T-helper 2 cell treated with Interferon-gamma antibody and Interleukin-4, amounts not matched to agents 100 ng/mL and 5 ng/mL, for 36 hours (primary cell): ENCODE data around the gene GAREM1. TPM values are rescaled to one million over a fixed set of nuclear protein-coding genes. Genes with fewer than 3 reads are reported as not detected.

Source experiments
- intact Hi-C: fragments of 100-400 bp; cut with micrococcal nuclease; formaldehyde crosslinking; loops from one replicate; pipeline ENCODE4 v1.15.1; 2023
- total RNA-seq: library from RNA; stranded (reverse); gene quantifications from 2 replicates; pipeline ENCODE4 v1.2.3, GENCODE V29; 2022

Gene GAREM1
- total RNA-seq, 1 donor from 2014 or later = not detected

- intact Hi-C loops = no loop called here
Observed at GRCh38 chr18:32335228-32335627, 135.5 kb downstream of the GAREM1 start.

- intact Hi-C loops = no loop called here
Observed at GRCh38 chr18:32333781-32334180, 136.9 kb downstream of the GAREM1 start.

DNA sequence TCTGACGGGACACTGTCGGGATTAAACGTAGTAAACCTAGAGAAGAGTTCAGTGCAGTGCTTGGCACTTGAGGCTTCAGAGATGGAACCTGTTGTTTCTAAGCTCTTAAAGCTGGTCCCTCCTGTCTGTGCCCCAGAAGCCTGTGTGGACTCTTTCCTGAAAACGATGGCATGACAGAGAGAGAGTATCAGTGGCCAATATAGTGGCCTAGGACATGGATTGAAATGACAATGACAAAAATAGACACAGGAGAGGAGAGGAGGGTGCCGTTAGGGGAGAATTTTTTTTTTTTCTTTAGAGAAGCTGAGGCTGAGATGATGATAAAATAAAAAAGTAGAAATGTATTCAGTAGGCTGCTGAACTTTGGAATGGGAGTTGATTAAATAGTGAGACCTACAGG, 138.0 kb downstream of the GAREM1 start:
- intact Hi-C loops = no loop called here

DNA sequence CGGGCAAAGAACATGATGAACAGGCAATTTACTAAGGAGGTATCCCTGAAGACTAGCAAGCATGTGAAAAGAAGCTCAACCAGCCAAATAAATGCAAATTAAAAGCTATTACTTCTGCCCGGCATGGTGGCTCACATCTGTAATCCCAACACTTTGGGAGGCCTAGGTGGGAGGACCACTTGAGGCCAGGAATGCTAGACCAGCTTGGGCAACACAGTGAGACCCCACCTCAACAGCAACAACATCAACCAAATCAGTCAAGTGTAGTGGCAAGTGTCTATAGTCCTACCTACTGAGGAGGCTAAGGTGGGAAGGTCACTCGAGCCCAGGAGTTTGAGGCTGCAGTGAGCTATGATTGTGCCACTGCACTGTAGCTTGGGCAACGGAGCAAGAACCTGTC, 141.7 kb downstream of the GAREM1 start:
- intact Hi-C loops = no loop called here

DNA sequence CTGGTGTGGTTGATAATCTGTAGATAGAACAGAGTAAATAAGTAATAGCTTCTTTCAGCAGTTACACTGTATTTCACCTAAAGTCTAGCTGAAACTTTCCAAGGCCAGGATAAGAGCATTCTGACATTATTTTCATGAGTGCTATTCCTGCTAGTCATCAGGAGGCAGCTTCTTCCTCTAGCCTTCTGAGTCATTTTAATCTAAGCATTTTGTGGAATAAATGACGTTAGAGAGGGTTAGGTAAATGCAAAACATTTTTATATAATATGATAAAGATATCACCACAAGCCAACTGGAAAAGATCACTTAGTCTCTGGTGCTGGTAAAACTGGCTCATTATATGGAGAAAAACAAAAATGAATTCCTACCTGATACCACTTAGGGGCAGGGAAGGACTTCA, 142.3 kb downstream of the GAREM1 start:
- intact Hi-C loops = no loop called here

- intact Hi-C loops = no loop called here
Observed at GRCh38 chr18:32326450-32327308, 144.0 kb downstream of the GAREM1 start.

DNA sequence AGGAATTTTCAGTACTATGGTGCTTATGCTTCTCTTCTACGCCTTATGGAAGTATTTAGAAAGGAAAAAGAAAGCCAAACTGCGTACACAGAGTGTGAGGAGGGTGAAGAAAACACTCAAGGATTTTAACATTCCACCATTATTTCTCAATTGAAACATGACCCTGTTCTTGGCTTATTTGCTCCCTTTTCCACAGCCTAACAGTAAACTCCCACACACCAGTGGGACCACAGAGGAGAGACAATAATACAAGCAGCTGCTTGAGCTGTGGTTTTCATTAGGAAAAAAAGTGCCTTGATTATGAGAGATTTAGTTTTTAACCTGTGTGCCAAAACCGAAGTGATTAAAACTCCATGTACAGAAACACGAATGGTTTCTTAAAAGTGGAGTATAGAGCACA, 146.5 kb downstream of the GAREM1 start:
- intact Hi-C loops = no loop called here

GRCh38 chr18:32321826-32322225, 148.9 kb downstream of the GAREM1 start:
- intact Hi-C loops = no loop called here

- intact Hi-C loops = no loop called here
Observed at GRCh38 chr18:32319084-32319483, 151.6 kb downstream of the GAREM1 start.

- intact Hi-C loops = no loop called here
Observed at GRCh38 chr18:32318581-32318980, 152.1 kb downstream of the GAREM1 start.

DNA sequence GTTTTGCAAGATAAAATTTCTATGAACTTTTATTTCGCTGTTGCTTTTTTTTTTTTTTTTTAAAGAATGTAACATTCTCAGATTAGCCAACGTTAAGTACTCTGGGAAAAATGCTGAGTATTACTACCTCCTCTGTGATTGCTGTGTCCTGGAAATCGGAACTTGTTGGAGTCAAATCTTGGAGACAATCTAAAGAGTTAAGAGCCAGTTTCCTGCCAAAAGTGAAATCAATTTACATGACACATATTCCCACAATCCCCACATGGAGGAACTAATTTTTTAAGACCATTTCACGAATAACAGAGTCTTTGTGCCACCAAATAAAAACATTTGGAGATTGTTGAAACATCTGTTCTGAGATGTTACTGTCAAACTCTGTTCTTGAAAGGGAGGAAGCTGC, 153.0 kb downstream of the GAREM1 start:
- intact Hi-C loops = no loop called here

GRCh38 chr18:32315881-32316280, 154.8 kb downstream of the GAREM1 start:
- intact Hi-C loops = no loop called here

DNA sequence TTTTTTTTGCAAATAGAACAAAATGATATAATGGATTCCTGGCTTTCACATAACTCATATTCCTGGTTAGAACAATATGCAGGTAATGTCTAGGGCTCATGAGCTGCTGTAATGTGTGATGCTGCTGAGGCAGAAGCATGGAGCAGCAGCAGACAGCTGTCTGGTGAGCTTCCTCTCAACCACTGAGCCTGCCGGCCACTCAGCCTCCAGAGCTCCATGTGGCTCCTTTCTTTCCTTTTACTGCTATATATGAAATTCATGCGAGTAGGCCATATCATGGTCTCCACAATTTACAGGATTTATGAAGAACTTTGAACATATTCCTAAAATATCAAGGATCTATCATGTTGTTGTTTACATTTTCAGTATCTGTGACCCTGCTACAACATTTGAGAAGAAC, 159.9 kb downstream of the GAREM1 start:
- intact Hi-C loops = no loop called here

- intact Hi-C loops = no loop called here
Observed at GRCh38 chr18:32310101-32310500, 160.6 kb downstream of the GAREM1 start.

DNA sequence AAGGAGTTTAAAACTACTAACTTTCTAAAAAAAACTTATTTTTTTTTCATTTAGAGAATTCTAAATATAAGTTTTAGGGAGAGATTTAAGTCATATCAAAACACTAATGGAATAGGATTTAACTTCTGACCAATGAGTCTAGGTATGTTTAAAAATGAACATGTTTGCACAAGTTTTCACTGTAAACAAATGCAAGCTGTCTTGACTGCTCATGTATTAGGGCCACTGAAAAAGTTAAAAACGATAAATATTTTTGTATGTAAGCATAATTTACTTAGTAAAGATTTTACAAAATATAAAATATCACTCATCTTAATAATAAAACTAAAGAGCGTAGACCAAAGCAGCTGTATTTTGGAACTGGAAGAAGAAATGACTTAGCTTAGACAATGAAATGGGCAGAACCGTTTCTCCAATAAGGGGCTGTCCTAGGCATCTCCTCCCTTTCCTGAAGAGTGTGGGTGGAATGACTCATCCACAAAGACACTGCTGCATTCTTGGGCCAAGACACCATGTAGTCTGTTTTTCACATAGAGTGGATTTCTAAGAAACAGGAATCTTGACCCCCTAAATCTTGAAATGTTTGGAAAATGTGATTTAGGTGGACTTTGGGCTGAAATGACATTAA, 162.1 kb downstream of the GAREM1 start:
- intact Hi-C loops = no loop called here

DNA sequence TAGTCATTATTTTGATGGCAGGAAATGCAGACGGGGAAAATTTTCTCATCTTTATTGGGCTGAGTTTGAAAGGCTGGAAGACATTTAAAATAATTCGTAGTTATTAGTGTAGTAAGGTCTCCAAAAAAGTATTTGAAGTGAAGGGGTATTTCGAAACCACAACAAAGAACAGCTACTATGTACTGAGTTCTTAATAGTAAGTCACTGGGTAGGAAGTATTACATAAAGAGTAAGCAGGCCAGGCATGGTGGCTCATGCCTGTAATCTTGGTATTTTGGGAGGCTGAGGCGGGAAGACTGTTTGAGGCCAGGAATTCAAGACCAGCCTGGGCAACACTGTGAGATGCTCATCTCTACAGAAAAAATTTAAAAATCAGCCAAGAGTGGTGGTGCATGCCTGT, 167.3 kb downstream of the GAREM1 start:
- intact Hi-C loops = no loop called here

- intact Hi-C loops = no loop called here
Observed at GRCh38 chr18:32302806-32303205, 167.9 kb downstream of the GAREM1 start.

GRCh38 chr18:32301976-32302743, 168.5 kb downstream of the GAREM1 start:
- intact Hi-C loops = no loop called here

GRCh38 chr18:32301361-32301760, 169.3 kb downstream of the GAREM1 start:
- intact Hi-C loops = no loop called here

- intact Hi-C loops = no loop called here
Observed at GRCh38 chr18:32300914-32301313, 169.8 kb downstream of the GAREM1 start.

DNA sequence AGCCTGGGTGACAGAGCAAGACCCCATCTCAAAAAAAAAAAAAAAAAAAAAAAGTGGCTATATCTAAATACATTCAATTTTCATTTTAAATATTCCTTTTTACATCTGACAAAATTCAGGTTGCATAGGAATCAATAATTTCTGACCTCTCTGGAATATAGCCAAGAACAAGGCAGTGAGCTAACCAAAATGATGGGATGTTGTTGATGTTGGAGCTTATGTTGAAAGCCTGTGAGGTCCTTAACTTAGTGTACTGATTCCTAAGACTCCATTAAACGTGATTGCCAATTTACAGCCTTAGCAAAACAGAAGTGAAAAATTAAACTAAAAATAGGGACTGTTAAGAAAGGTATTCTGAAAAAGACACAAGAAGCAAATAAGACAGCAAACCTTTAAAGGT, 171.2 kb downstream of the GAREM1 start:
- intact Hi-C loops = no loop called here

DNA sequence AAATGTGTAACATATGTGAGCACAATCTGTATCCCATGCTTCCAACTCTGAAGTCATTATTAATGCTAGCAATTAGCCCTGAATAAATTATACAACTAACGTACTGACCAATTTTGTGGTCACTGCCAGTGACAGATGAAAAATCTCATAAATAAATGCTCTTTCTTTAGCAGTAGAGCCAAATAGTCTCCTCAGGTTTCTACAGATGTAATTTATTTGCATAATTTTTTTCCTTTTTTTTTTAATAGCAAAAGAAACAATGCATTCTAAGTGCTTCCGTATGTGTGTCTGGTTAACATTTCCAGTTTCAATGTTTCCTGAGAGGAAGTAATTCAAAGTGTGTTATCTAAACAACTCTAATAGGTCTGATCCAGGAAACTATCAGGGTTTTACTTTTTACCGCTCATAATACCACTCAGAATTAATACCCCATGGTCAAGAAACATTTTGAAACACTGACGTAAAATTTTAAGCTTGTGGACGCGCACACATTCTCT, 172.5 kb downstream of the GAREM1 start:
- intact Hi-C loops = no loop called here
